ENCODE data around the gene S100A2. TPM values are rescaled to one million over a fixed set of nuclear protein-coding genes. Genes with fewer than 3 reads are reported as not detected.

The S100A2 gene
- polyA plus RNA-seq, 2 donors = 2,831 to 3,591 TPM

- H3K27me3 ChIP-seq (ENCODE audit: control insufficient read depth in 1 of 2, insufficient read depth in 2 of 2, low read length in 2 of 2) = no peaks in the 10 kb centered on the region
- 16 to 33% methylated on average over 10 of the region's 10 CpGs for WGBS, 2 donors
- H3K4me1 ChIP-seq (ENCODE audit: control insufficient read depth in 2 of 2, insufficient read depth in 2 of 2, low read length in 1 of 2) = peaks cover 27 to 64% of the 10 kb centered on the region in 2 donors
- H3K9me3 ChIP-seq (ENCODE audit: control insufficient read depth in 2 of 2, insufficient read depth in 1 of 2, low read depth in 1 of 2, low read length in 1 of 2) = no peaks in the 10 kb centered on the region
- H3K27ac ChIP-seq (ENCODE audit: low read depth in 2 of 2, low read length in 1 of 2) = peak overlapping the region; percentile 91 to 99
- H3K36me3 ChIP-seq (ENCODE audit: control insufficient read depth in 2 of 2, insufficient read depth in 2 of 2, low read length in 1 of 2) = peaks cover 0 to 4% of the 10 kb centered on the region in 2 donors
- peak overlapping the region; percentile 26 to 48 for H3K4me3 ChIP-seq (ENCODE audit: low read depth in 1 of 2, low read length in 2 of 2)
These were observed 21.1 kb downstream of the S100A2 start for GRCh38 chr1:153544453-153545066.

DNA sequence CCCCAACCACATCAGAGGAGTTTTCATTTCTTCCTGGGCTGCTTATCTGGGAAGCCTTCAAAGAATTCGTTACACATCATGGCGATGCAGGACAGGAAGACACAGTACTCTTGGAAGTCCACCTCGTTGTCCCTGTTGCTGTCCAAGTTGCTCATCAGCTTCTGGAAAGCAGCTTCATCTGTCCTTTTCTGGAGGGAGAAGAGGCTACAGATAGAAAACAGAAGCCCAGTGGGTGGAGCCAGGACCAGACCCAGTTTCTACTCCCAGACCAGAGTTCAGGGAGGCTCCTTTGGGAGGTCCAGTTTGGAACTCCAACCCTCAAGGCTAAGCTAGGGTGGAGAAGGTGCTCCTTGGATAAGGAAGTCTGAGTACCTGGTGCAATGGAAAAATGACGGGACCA, 21.9 kb downstream of the S100A2 start:
- Histone ChIP-seq H3K27ac (ENCODE audit: low read depth in 2 of 2, low read length in 1 of 2) (no peak overlapping the region), H3K36me3 (ENCODE audit: control insufficient read depth in 2 of 2, insufficient read depth in 2 of 2, low read length in 1 of 2) (peaks cover 0 to 4% of the 10 kb centered on the region in 2 donors), H3K4me1 (ENCODE audit: control insufficient read depth in 2 of 2, insufficient read depth in 2 of 2, low read length in 1 of 2) (peaks cover 23 to 57% of the 10 kb centered on the region in 2 donors), H3K27me3 (ENCODE audit: control insufficient read depth in 1 of 2, insufficient read depth in 2 of 2, low read length in 2 of 2) (no peaks in the 10 kb centered on the region), H3K9me3 (ENCODE audit: control insufficient read depth in 2 of 2, insufficient read depth in 1 of 2, low read depth in 1 of 2, low read length in 1 of 2) (no peaks in the 10 kb centered on the region), H3K4me3 (ENCODE audit: low read depth in 1 of 2, low read length in 2 of 2) (no peak overlapping the region)
- WGBS, 2 donors = 70 to 88% methylated on average over 4 of the region's 4 CpGs

DNA sequence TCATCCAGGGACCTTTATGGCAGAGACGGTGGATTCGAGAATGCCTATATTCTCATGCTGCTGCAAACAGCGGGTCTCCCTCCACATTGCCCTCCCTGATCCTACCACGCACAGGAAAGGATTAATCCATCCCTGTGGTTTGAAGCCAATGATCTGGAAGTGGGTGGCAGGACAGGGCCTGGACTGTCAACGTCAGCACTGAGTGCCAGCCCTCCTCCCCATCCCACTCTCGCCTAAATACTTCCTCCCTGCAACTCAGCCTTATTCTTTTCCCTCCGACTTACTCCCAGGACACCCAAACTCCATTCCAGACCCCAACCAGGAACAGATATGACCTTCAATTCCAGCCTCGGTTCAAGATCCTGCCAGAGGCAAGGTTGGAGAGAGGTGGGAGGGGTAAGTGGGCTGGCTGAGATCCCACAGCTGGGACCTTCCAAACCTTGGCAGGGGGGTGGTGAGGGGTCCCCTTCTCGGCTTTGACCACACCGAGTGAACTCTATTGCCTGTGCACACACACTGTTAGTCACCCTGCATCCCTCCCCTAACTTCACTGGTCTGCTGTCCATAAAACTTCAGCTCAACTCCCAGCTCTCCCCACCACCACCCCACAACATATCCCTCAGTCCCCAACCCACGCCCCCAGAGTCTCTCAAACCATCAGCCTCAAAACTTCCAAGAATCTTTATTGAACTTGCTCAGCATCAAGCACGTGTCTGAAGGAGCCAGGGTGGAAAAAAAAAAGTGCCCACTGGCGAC, 22.5 kb downstream of the S100A2 start:
- Histone ChIP-seq H3K4me1 (ENCODE audit: control insufficient read depth in 2 of 2, insufficient read depth in 2 of 2, low read length in 1 of 2) (peaks cover 20 to 53% of the 10 kb centered on the region in 2 donors), H3K4me3 (ENCODE audit: low read depth in 1 of 2, low read length in 2 of 2) (no peak overlapping the region), H3K9me3 (ENCODE audit: control insufficient read depth in 2 of 2, insufficient read depth in 1 of 2, low read depth in 1 of 2, low read length in 1 of 2) (no peaks in the 10 kb centered on the region), H3K27ac (ENCODE audit: low read depth in 2 of 2, low read length in 1 of 2) (peak overlapping the region in 1 of 2 donors; percentile 18), H3K36me3 (ENCODE audit: control insufficient read depth in 2 of 2, insufficient read depth in 2 of 2, low read length in 1 of 2) (peaks cover 0 to 4% of the 10 kb centered on the region in 2 donors), H3K27me3 (ENCODE audit: control insufficient read depth in 1 of 2, insufficient read depth in 2 of 2, low read length in 2 of 2) (no peaks in the 10 kb centered on the region)
- 73 to 77% methylated on average over 13 of the region's 13 CpGs for WGBS, 2 donors

- Histone ChIP-seq H3K4me1 (ENCODE audit: control insufficient read depth in 2 of 2, insufficient read depth in 2 of 2, low read length in 1 of 2) (peaks cover 11 to 45% of the 10 kb centered on the region in 2 donors), H3K27ac (ENCODE audit: low read depth in 2 of 2, low read length in 1 of 2) (peak overlapping the region in 1 of 2 donors; percentile 26)
- 69 to 74% methylated on average over 13 of the region's 13 CpGs for WGBS, 2 donors
These were observed 23.7 kb downstream of the S100A2 start for GRCh38 chr1:153541641-153542590.

GRCh38 chr1:153540394-153541361, 25.0 kb downstream of the S100A2 start, which contains the start of gene S100A5:
Gene S100A5, minus strand, starts transcription at chr1:153540934. Its CDS starts 743 bp downstream, at chr1:153540191.
- H3K27me3 ChIP-seq (ENCODE audit: control insufficient read depth in 1 of 2, insufficient read depth in 2 of 2, low read length in 2 of 2) = no peaks in the 10 kb centered on the region
- whole genome bisulfite sequencing, 2 donors = 64 to 72% methylated on average over 11 of the region's 11 CpGs
- H3K27ac ChIP-seq (ENCODE audit: low read depth in 2 of 2, low read length in 1 of 2) = peak within 1 kb of the TSS; percentile 61 to 76
- no peaks in the 10 kb centered on the region for H3K36me3 ChIP-seq (ENCODE audit: control insufficient read depth in 2 of 2, insufficient read depth in 2 of 2, low read length in 1 of 2)
- peaks cover 9 to 47% of the 10 kb centered on the region in 2 donors for H3K4me1 ChIP-seq (ENCODE audit: control insufficient read depth in 2 of 2, insufficient read depth in 2 of 2, low read length in 1 of 2)
- H3K9me3 ChIP-seq (ENCODE audit: control insufficient read depth in 2 of 2, insufficient read depth in 1 of 2, low read depth in 1 of 2, low read length in 1 of 2) = no peaks in the 10 kb centered on the region
- H3K4me3 ChIP-seq (ENCODE audit: low read depth in 1 of 2, low read length in 2 of 2) = no peak within 1 kb of the TSS

More at GRCh38 chr1:153541641-153542590, 23.7 kb downstream of the S100A2 start:
- Histone ChIP-seq H3K27me3 (ENCODE audit: control insufficient read depth in 1 of 2, insufficient read depth in 2 of 2, low read length in 2 of 2) (no peaks in the 10 kb centered on the region), H3K36me3 (ENCODE audit: control insufficient read depth in 2 of 2, insufficient read depth in 2 of 2, low read length in 1 of 2) (no peaks in the 10 kb centered on the region), H3K4me3 (ENCODE audit: low read depth in 1 of 2, low read length in 2 of 2) (no peak overlapping the region), H3K9me3 (ENCODE audit: control insufficient read depth in 2 of 2, insufficient read depth in 1 of 2, low read depth in 1 of 2, low read length in 1 of 2) (no peaks in the 10 kb centered on the region)

DNA sequence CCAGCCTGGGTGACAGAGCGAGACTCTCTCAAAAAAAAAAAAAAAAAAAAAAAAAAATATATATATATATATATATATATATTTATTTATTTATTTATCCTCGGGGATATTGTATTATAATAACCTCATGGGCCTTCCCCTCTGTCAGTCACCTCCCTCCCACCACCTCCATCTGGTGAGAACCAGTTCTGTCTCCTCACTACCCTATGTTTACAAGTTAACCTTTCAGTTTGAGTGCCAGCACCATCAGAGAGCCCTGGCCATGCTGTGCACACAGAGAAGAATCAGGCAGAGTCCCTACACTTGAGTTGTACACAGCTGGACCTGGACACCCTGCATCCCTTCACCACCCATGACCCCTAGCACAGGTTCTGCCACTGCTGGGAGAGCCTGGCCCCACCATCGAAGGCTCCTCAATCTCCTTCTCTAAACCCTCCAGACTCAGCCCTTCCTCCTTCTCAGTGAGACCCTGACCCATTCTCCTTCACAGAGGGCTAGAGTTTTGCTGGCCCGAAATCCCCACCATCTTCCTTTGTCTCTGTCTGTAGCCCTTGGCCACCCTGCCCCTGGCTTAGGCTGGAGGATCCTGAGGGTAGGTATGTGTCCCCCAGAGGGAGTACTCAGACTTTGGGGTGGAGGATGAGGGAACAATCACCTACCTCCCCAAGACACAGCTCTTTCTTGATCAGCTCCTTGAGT, 26.1 kb downstream of the S100A2 start:
- H3K36me3 ChIP-seq (ENCODE audit: control insufficient read depth in 2 of 2, insufficient read depth in 2 of 2, low read length in 1 of 2) = peaks cover 0 to 3% of the 10 kb centered on the region in 2 donors

DNA sequence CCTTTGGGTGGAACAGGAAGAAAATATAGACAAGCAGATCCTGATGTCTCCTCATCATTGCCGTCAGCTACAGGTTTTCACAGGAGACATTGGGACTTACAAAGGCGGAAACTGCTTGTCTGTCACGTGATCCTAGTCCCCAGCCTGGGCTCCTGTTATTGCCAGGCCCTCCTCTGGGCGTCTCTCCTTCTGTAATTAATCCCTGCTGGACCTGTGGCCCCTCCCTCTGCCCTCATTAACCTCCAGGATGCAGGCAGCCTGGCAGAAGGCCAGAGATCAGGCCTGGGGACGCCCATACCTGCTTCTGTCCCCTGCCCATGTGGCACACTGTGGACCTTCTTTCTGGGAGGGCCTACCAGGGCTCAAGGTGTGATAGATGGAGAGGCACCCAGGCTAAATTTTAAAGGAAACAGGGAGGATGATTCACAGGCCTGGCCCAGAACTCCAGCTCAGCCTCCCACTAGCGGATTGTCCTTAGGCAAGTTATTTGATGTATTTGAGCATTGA, 27.3 kb downstream of the S100A2 start:
- peaks cover 4 to 53% of the 10 kb centered on the region in 2 donors for H3K4me1 ChIP-seq (ENCODE audit: control insufficient read depth in 2 of 2, insufficient read depth in 2 of 2, low read length in 1 of 2)
- no peak overlapping the region for H3K4me3 ChIP-seq (ENCODE audit: low read depth in 1 of 2, low read length in 2 of 2)
- peak overlapping the region; percentile 78 to 84 for H3K27ac ChIP-seq (ENCODE audit: low read depth in 2 of 2, low read length in 1 of 2)
- no peaks in the 10 kb centered on the region for H3K27me3 ChIP-seq (ENCODE audit: control insufficient read depth in 1 of 2, insufficient read depth in 2 of 2, low read length in 2 of 2)
- no peaks in the 10 kb centered on the region for H3K9me3 ChIP-seq (ENCODE audit: control insufficient read depth in 2 of 2, insufficient read depth in 1 of 2, low read depth in 1 of 2, low read length in 1 of 2)
- H3K36me3 ChIP-seq (ENCODE audit: control insufficient read depth in 2 of 2, insufficient read depth in 2 of 2, low read length in 1 of 2) = peaks cover 0 to 3% of the 10 kb centered on the region in 2 donors
- WGBS, 2 donors = 49 to 52% methylated on average over 6 of the region's 6 CpGs

More for the DNA sequence above, 26.1 kb downstream of the S100A2 start:
- WGBS, 2 donors = 77 to 83% methylated on average over 4 of the region's 4 CpGs
- Histone ChIP-seq H3K27ac (ENCODE audit: low read depth in 2 of 2, low read length in 1 of 2) (no peak overlapping the region), H3K4me3 (ENCODE audit: low read depth in 1 of 2, low read length in 2 of 2) (no peak overlapping the region), H3K27me3 (ENCODE audit: control insufficient read depth in 1 of 2, insufficient read depth in 2 of 2, low read length in 2 of 2) (no peaks in the 10 kb centered on the region), H3K4me1 (ENCODE audit: control insufficient read depth in 2 of 2, insufficient read depth in 2 of 2, low read length in 1 of 2) (peaks cover 9 to 50% of the 10 kb centered on the region in 2 donors), H3K9me3 (ENCODE audit: control insufficient read depth in 2 of 2, insufficient read depth in 1 of 2, low read depth in 1 of 2, low read length in 1 of 2) (no peaks in the 10 kb centered on the region)

DNA sequence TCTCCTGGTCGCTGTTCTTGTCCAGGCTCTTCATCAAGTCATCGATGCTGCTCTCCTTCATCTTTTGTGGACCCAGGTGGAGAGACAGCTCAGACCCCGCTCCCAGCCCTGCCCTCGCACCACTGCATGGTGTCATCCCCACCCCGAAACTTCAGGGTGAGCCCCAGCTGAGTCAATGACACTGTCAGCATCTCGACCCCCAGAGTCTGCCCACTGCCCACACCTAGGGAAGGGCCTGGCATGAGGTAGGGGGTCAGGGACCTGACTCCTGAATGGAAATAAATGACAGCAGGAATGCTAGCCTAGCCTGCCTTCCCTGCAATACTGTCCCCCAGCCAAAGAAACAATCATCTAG, 28.3 kb downstream of the S100A2 start:
- 94 to 96% methylated on average over 6 of the region's 6 CpGs for WGBS, 2 donors
- Histone ChIP-seq H3K27ac (ENCODE audit: low read depth in 2 of 2, low read length in 1 of 2) (peak overlapping the region in 1 of 2 donors; percentile 100), H3K9me3 (ENCODE audit: control insufficient read depth in 2 of 2, insufficient read depth in 1 of 2, low read depth in 1 of 2, low read length in 1 of 2) (no peaks in the 10 kb centered on the region)

More for the DNA sequence above, 28.3 kb downstream of the S100A2 start:
- peaks cover 0 to 3% of the 10 kb centered on the region in 2 donors for H3K36me3 ChIP-seq (ENCODE audit: control insufficient read depth in 2 of 2, insufficient read depth in 2 of 2, low read length in 1 of 2)
- H3K27me3 ChIP-seq (ENCODE audit: control insufficient read depth in 1 of 2, insufficient read depth in 2 of 2, low read length in 2 of 2) = no peaks in the 10 kb centered on the region
- peaks cover 4 to 51% of the 10 kb centered on the region in 2 donors for H3K4me1 ChIP-seq (ENCODE audit: control insufficient read depth in 2 of 2, insufficient read depth in 2 of 2, low read length in 1 of 2)
- no peak overlapping the region for H3K4me3 ChIP-seq (ENCODE audit: low read depth in 1 of 2, low read length in 2 of 2)
